ENCODE results near the gene CCDC90B. TPM values are rescaled to one million over a fixed set of nuclear protein-coding genes. Genes with fewer than 3 reads are reported as not detected.
"Not testable (repeated sequence)": the region's sequence is repeated elsewhere in the genome, so short reads cannot be mapped to it uniquely, and the experiment has no call there.

CCDC90B gene
- 85.6 TPM for polyA plus RNA-seq (2013, experiment 1 of 2; ENCODE audit: insufficient read length)
- 82.1 TPM for polyA plus RNA-seq (2013, experiment 2 of 2; ENCODE audit: insufficient read length)

DNA sequence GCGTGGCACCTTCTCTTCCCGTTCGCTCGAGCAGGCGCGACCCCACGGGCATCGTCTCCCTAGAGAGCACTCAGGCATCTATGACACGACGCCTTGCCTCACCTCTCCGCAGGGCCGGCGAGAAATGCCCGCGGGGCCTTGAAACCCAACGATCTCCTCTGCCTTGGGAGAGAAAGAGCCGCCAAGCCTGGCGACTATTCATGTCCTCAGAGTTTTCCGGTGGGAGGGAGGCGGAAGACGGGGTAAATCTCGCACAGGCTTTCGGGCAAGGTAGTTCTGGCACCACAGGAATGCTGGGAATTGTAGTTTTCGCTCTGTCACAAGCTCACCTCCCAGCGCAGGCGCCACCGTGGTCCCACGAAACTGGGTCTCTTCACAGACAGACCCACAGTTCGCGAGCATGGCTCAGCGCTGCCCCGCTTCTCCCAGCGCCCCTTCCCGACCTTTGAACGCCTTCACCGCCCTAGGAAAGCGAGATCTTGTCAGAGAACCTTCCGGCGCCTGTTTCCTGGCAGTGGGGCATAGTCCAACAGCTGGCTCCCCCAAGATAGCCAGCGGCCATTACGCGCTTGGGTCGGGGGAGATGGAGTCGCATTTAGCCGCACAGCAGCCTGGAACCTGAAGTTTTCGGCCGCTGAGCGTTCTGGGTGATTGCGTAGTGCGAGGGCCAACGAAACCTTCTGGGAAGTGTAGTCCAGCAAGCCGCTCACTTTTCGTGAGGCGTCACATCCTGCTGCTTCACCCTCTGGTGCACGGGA, at the start of gene CCDC90B:
Gene CCDC90B (minus strand): TSS at position 597 of the 758 bp plus-strand sequence. CDS start 395 bp downstream, at position 202.
- peak; percentile 99 for DNase-seq

- no peak for DNase-seq
Observed at GRCh38 chr11:83335446-83336070, 49.4 kb upstream of the CCDC90B start.

DNA sequence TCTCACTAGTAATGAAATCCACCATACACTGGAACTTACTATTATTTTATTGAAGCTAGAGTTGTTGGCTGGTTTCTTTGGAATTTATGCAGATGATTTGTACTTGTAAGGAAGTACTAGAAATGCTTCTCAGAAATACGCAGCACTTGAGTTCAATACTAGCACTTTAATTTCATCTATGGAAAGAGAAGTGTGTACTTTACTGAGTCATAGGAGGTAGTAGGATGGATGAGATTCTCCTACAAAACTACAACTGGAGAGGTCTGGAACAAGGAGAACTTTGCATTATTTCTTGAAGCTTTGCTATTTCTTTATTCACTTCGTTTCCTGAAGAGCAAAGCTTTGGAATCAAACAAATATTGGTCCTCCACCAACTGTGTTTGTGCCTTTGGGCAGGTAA, 44.1 kb upstream of the CCDC90B start:
- DNase-seq = no peak

DNA sequence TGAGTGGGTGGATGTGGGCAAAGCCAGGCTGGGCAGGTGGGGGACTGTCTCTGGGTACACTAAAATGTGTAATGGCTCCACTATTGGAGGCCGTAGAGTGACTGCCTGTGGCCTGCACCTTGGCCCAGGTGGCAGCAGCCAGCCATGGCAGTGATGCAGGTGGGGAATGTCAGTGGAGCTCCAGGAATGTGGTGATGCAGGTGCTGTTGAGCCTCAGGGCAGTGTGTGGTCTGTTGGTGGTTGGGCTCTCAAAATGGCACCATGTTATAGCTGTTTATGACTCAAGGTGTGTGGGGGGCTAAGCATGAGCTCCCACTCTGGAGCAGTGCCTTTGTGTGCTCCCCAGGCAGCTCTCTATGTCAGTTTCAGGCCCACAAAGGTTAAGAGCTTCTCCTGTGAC, 40.2 kb upstream of the CCDC90B start:
- no peak for DNase-seq

GRCh38 chr11:83319346-83319745, 33.2 kb upstream of the CCDC90B start:
- no peak for DNase-seq

DNA sequence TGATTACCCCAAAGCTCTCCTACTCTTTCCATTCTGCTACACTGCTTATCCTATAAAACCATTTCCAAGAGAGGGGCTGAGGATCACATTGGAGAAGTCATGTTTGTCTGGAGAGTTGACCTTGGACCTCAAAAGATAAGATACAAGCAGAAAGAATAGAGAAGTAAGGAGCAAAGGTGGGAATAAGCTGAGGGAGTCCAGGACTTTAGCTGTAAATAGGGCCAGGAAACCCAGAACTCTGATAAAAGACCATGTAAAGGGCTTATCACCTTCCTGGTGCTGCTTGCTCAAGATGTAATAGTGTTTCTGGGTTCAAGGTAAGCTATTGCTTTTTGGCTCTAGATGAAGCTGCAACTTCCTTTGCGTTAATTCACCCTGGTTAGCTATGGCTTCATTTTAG, 32.8 kb upstream of the CCDC90B start:
- DNase-seq = no peak

- no peak for DNase-seq
Observed at GRCh38 chr11:83317757-83318690, 31.9 kb upstream of the CCDC90B start.

DNA sequence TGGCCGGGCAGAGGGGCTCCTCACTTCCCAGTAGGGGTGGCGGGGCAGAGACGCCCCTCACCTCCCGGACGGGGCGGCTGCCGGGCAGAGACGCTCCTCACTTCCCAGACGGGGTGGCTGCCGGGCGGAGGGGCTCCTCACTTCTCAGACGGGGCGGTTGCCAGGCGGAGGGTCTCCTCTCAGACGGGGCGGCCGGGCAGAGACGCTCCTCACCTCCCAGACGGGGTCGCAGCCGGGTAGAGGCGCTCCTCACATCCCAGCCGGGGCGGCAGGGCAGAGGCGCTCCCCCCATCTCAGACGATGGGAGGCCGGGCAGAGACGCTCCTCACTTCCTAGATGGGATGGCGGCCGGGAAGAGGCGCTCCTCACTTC, 30.7 kb upstream of the CCDC90B start:
- DNase-seq = not testable (repeated sequence)

DNA sequence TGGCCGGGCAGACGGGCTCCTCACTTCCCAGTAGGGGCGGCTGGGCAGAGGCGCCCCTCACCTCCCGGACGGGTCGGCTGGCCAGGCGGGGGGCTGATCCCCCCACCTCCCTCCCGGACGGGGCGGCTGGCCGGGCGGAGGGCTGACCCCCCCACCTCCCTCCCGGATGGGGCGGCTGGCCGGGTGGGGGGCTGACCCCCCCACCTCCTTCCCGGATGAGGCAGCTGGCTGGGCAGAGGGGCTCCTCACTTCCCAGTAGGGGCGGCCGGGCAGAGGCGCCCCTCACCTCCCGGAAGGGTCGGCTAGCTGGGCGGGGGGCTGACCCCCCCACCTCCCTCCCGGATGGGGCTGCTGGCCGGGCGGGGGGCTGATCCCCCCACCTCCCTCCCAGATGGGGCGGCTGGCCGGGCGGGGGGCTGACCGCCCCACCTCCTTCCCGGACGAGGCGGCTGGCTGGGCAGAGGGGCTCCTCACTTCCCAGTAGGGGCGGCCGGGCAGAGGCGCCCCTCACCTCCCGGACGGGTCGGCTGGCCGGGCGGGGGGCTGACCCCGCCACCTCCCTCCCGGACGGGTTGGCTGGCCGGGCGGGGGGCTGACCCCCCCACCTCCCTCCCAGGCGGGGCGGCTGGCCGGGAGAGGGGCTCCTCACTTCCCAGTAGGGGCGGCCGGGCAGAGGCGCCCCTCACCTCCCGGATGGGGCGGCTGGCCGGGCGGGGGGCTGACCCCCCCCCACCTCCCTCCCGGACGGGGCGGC, 30.2 kb upstream of the CCDC90B start:
- DNase-seq = not testable (repeated sequence)

GRCh38 chr11:83312430-83312829, 26.3 kb upstream of the CCDC90B start:
- DNase-seq = no peak

DNA sequence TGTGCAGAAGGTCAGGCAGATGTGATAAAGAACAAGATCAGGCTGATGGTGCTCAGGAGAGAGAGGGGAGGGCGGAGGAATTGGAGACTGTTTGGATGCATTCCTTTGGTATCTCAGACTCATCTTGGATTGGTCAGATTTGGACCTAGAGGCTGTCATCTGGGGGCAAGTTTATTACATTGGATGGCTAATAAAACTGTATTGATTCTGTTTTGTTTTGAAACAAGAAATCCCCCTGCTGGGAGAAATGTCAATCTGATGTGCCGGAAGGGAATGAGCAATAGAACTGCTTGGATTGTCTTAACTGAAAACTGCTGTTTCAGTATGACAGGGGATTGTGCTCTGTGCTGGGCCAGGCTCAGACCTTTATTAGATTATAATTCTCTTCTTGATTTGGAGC, 25.5 kb upstream of the CCDC90B start:
- no peak for DNase-seq

DNA sequence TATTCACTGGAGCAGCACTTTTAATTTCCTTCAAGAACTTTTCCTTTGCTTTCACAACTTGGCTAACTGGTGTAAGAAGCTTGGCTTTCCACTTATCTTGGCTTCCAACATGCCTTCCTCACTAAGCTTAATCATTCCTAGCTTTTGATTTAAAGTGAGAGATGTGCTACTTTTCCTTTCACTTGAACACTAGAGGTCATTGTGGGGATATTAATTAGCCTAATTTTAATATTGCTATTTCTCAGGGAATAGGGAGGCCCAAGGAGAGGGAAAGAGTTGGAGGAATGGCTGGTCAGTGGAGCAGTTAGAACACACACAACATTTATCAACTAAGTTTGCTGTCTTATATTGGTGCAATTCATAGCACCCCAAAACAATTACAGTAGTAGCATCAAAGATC, 24.6 kb upstream of the CCDC90B start:
- DNase-seq = no peak

DNA sequence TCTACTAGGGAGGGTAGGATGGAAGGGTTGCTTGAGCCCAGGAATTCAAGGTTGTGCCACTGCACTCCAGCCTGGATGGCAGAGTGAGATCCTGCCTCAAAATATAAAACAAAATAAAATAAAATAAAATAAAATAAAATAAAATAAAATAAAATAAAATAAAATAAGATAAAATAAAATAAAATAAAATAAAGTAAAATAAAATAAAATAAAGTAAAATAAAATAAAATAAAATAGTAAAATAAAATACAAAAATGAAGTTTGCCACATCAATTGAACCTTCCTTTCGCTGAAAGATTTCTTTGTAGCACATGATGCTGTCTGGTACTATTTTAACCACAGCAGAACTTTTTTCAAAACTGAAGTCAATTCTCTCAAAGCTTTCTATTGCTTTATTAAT, 22.4 kb upstream of the CCDC90B start:
- DNase-seq = not testable (repeated sequence)

GRCh38 chr11:83306200-83307080, 20.3 kb upstream of the CCDC90B start:
- DNase-seq = no peak

- DNase-seq = no peak
Observed at GRCh38 chr11:83303316-83303715, 17.1 kb upstream of the CCDC90B start.

DNA sequence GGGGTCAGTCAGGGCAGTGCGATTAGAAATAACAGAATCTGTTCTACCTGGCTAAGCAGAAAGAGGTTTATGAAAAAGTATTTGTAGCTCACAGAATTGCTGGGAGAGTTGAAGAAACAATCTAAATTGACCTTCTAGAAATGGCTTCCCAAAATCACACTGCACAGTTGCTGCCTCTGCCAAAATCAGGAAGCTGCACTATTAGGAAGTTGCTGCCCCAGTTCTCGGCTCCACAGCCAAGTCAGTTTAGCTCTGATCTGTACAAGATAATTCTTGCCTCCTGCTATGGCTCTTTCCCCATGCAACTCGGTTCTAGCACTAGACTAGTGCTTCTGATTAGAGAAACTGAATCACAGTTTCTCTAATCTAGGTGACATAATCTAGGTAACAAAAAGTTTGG, 16.0 kb upstream of the CCDC90B start:
- no peak for DNase-seq

GRCh38 chr11:83299681-83300080, 13.5 kb upstream of the CCDC90B start:
- DNase-seq = no peak

DNA sequence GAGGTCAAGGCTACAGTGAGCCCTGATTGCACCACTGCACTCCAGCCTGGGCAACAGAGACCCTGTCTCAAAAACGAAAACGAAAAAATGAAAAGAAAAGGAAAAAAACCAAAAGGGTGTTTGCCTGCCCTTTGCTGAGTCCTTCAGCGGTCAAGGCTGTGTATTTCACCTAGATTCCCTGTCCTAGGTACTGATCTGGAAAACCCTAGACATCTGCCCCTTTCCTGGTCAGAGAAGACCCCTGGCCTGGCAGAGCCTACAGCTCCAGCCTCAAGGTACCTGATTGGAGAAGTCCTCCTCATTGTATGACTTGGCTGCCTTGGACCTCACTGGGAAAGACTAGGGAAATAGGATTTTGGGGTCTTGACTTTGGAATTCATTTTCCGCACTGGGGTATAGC, 8.0 kb upstream of the CCDC90B start:
- no peak for DNase-seq

DNA sequence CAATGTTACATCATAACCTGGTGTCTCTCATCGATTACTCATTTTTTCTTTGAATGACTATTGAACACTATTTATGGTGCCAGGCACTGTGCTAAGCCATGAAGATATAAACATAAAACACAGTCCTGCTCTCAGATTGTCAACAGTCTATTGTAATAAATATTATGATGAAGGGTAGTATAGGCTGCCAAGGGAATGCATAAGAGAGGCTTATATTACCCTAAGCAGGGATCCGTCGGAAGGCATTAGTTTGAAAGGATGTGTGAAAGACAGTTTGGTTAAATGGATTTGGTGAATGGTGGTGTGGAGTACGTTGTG, 7.2 kb upstream of the CCDC90B start:
- no peak for DNase-seq

DNA sequence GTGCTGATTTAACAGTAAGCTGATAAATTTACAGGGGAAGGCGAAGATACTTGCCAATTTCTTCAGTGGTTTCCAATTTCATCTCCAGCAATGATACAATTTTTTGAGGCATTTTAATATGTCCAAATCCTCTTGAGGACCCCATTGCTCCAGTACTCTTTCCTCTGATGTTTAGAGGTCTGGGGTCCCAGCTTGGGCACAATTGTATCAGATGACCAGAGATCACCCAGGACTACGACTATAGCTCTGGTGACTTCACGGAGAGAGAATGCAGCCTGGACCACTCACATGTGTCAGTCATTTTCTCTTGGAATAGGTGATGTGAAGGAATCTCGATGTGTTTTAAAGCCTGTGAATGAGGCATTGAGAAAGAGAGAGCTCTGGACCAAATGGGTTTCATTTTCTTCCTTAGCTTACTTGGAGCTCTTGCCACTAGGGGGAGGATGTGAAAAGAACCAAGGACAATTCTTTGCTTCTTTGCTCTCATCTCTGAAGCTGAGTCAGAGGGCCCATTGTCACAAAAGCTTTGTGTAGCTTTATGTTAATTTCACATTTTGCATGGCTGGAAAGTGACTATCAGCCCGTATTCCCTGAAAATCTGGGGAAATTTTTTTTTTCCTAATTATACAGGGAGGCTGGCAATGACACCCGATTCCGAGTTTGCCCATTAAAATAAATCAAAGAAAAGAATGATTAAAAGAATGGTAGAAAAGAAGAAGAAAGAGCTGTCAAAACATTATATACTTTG, 6.7 kb upstream of the CCDC90B start:
- DNase-seq = peak; percentile 72

DNA sequence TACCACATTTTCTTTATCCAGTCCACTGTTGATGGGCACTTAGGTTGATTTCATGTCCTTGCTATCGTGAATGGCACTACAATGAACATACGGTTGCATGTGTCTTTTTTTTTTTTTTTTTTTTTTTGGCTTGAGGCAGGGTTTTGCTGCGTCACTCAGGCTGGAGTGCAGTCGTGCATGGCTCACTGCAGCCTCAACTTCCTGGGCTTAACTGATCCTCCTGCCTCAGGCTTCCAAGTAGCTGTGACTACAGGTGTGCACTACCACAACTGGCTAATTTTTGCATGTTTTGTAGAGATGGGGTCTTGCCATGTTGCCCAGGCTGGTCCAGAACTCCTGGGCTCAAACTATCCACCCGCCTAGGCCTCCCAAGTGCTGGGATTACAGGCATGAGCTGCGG, 1.5 kb upstream of the CCDC90B start:
- no peak for DNase-seq

All from fibroblast of skin of abdomen (primary cell).